GM18505 (cell line): ENCODE measurements around the gene NRSN2.
"Not testable (repeated sequence)": the region's sequence is repeated elsewhere in the genome, so short reads cannot be mapped to it uniquely, and the experiment has no call there.

Experiments used
- ATAC-seq: cut with Tn5 transposase; IDR thresholded peaks from one replicate; pipeline ENCODE4 v1.9.1; 2021; ENCODE audit not compliant: unreplicated experiment
- POLR2A ChIP-seq: IDR thresholded peaks from 4 replicates; pipeline ENCODE4 v1.6.1; 2011; ENCODE audit warnings: borderline replicate concordance; ENCODE audit not compliant: insufficient read depth, insufficient read length; ENCODE audit errors: extremely low read depth

The NRSN2 gene

GRCh38 chr20:348972-349841 is 2.3 kb downstream of the NRSN2 start:
- no peak for ATAC-seq
- TF ChIP-seq POLR2A: no peak

- no peak for TF ChIP-seq POLR2A
- no peak for ATAC-seq
Measured at GRCh38 chr20:353166-353565, 6.3 kb downstream of the NRSN2 start.

GRCh38 chr20:354298-354977 is 7.5 kb downstream of the NRSN2 start:
- no peak for TF ChIP-seq POLR2A
- ATAC-seq: peak; percentile 85

GRCh38 chr20:356154-356553 is 9.2 kb downstream of the NRSN2 start:
- ATAC-seq: not testable (repeated sequence)

GRCh38 chr20:356745-357144 is 9.8 kb downstream of the NRSN2 start:
- no peak for TF ChIP-seq POLR2A
- no peak for ATAC-seq

GRCh38 chr20:358891-359555 is 12.1 kb downstream of the NRSN2 start:
- TF ChIP-seq POLR2A: no peak
- ATAC-seq: no peak

- peak; percentile 51 for ATAC-seq
- no peak for TF ChIP-seq POLR2A
Measured at GRCh38 chr20:361561-361960, 14.7 kb downstream of the NRSN2 start.

- ATAC-seq: no peak
- TF ChIP-seq POLR2A: no peak
Measured at GRCh38 chr20:362271-363254, 15.7 kb downstream of the NRSN2 start.

- ATAC-seq: no peak
- TF ChIP-seq POLR2A: no peak
Measured at GRCh38 chr20:363319-364078, 16.6 kb downstream of the NRSN2 start.

GRCh38 chr20:364905-365794 is 18.2 kb downstream of the NRSN2 start:
- TF ChIP-seq POLR2A: no peak
- ATAC-seq: no peak

GRCh38 chr20:366041-366718 is 19.3 kb downstream of the NRSN2 start:
- ATAC-seq: no peak
- TF ChIP-seq POLR2A: no peak
